Amniotic stem cell (primary cell): Measurements from ENCODE around the gene DNAJB8.

ENCODE experiments used
- DNase-seq: peaks from one replicate; lab custom pipeline; 2025; lab: John Stamatoyannopoulos, UW

Gene DNAJB8

GRCh38 chr3:128482666-128483656 is 16.3 kb upstream of the DNAJB8 start:
- DNase-seq: peak; percentile 96

- DNase-seq: no peak
These were observed 15.5 kb upstream of the DNAJB8 start for GRCh38 chr3:128482175-128482574.

DNA sequence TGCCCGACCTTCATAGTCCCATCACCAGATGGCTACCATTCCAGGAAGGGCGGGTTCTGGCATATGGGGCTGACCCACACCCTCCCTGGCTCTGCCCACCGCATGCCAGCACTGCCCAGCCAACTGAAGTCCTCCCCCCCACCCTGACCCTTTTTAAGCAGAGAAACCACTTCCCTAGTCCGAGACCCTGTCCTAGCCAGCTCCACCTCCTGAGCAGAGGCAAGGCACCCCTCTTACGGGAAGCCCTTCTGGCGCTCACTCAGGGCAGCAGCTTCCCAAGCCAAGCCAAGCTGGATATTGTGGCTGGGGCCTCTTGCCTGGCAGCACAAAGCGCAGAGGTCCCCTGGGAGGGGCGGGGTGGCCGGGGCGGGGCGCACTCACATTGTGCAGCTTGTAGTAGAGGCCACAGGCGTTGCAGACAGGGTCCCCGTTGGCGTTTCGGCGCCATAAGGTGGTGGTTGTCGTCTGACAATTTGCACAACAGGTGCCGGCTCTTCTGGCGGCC is 14.8 kb upstream of the DNAJB8 start:
- no peak for DNase-seq

- no peak for DNase-seq
These were observed 14.2 kb upstream of the DNAJB8 start for GRCh38 chr3:128480717-128481437.

DNA sequence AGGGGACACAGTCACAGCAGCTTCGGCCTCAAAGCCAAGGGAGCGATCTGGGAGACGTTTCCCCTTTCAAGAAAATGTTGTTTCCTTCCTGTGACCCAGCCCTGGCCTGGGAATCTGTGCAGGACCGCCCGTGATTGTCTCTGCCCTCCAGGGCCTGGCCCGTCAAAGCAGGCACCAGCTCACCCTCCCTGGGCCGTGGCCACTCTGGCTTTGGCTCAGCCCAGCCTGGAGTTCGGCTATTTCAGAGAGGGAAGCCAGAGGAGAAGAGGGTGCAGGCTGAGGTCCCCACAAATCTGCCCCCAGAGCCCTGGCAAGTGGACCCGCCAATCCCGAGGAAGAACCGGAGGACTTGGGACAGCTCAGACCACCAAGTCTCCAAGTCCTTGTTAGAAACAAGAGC is 13.6 kb upstream of the DNAJB8 start:
- DNase-seq: no peak

DNA sequence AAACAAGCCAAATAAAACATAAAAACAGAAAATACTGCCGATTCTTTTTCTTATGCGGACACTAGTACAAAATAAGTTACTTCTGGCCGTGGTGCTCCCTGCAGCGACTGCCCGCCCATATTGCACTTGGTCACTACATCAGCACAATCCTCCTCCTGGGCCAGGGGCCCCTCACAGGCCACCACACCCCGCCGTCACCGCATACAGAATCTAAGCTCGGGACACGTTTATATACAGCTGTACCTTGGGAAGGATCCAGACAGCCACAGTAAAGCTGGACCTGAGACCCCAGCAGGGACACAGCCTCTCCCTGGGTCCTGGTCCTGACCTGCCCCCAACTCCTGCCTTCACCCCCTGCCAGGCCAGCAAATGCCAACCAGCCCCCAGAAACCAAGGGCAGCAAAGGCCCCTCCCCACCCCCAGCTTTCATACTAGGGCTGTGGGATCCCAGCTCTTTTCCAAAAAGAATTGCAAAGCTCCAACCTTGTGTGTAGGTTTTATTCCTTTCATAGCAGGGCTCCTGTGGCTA is 12.9 kb upstream of the DNAJB8 start:
- no peak for DNase-seq

DNA sequence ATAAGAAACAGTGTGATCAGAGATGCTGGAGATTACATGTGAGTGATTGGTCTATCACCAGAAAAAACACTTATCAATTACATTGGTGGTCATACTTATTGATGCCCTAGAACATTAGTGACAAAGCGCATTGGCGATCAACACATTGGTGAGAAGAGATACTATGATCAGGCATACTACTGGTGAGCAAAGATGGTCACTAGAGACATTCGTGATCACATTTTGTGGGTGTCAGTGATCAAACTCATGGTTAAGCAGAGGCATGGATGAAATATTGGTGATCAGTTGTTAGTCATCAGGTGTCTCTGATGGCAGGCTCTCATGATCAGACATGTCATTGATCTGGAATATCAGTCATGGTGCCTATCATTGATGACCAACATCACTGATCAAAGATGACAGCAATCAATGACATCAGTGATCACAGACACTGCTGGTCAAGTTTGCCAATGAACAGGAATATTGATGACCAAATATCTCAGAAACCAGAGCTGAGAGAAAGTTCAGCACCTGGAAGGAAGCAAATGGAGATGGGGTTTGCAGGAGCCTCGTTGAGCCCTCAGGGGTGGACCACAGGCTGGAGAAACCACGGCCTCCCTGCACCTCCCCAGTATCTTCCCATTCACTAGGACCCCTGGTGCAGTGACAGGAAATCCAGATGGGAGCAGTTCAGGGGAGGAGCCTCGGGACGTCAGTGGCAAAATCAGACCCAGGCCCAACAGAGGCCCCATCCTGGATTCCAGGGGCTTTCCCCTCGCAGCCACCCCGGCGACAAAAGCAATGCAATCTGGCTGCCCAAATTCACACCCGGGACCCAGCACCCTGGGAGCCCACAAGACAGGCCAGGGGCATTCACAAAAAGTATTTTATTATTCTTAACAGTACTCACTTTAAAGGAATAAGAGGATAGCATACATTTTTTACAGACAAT is 12.2 kb upstream of the DNAJB8 start:
- no peak for DNase-seq

DNA sequence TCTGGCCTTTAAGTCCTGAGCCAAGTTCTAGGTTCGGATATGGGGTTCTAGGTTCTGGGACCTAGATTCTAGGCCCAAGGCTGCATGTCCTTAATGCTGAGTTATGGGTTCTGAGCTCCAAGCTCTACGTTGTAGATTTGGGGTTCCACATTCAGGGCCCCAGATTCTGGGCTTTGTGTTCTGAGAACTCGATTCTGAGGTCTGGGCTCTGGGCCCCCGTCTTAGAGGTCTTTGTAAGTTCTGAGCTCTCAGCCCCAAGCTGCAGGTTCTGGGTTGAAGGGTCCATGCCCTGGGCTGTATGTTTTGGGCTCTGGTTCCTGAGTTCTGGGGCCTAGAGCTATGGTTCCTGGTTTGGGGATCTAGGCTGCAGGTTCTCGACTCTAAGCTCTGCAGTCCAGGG is 10.0 kb upstream of the DNAJB8 start:
- DNase-seq: no peak

GRCh38 chr3:128475355-128475754 is 8.7 kb upstream of the DNAJB8 start:
- no peak for DNase-seq

DNA sequence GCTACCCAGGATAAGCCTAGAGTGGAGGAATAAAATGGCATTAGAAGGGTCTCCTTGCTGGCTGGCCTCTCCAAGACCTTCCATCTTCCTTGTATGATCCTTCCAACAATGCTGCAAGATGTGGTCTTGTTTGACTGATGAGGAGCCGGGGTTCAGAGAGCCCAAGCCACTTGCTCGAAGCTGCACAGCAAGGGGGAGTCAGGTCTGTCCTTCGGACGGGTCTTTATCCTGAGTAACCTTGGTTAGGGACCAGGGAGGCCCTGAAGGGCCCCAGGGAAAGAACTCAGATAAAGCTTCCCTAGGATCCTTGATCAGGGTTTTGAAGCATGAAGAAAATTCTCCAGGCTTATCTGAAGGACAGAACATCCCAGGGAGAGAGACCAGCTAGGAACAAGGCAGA is 7.0 kb upstream of the DNAJB8 start:
- DNase-seq: no peak

DNA sequence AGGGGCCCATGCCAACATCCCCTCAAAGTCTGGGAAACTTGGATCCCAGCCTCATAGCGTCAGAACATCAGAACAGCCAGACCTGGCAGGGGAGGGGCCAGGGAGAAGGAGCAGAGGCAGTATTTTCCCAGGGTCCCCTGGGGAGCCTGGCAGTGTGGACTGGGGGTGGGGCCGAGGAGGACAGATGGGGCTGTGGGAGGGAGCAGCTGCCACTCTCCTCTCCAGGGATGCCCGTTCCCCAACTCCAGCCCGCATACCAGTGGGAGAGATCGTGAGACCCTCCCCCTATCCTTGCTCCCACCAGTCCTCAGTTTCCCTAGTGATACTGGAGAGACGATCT is 6.5 kb upstream of the DNAJB8 start:
- no peak for DNase-seq

GRCh38 chr3:128472449-128473179 is 5.9 kb upstream of the DNAJB8 start:
- no peak for DNase-seq

DNA sequence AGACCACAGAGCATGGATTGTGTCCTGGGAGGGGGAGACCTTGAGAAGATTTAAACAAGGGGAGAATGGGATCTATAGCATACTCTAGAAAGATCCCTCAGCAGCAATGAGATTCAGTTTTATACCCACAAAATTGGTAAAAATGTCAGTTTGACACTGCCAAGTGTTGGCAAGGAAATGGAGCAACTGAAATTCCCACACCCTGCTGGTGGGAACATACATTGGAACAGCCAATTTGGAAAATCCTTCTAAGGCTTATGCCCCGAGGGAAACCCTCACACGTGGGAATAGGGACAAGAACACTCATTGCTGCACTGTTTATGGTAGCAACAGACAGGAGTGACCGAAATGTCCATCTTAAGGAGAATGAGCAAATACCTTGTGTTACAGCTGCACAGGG is 5.0 kb upstream of the DNAJB8 start:
- no peak for DNase-seq

DNA sequence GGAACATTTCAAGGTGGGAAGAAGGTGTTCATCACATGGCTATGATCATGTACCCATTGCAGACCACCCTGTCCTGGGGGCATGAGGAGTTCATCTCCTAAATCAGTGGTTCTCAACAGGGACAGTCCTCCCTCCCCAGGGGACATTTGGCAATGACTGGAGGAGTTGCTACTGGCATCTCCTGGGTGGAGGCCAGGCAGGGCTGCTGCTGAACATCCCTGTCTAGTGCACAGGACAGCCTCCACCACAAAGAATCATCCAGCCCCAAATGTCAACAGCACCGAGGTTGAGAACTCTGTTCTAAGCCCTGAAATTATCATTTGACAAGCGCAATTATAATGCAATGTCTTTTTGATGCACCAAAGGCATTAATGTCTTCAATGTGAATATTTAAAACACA is 4.4 kb upstream of the DNAJB8 start:
- DNase-seq: no peak

DNA sequence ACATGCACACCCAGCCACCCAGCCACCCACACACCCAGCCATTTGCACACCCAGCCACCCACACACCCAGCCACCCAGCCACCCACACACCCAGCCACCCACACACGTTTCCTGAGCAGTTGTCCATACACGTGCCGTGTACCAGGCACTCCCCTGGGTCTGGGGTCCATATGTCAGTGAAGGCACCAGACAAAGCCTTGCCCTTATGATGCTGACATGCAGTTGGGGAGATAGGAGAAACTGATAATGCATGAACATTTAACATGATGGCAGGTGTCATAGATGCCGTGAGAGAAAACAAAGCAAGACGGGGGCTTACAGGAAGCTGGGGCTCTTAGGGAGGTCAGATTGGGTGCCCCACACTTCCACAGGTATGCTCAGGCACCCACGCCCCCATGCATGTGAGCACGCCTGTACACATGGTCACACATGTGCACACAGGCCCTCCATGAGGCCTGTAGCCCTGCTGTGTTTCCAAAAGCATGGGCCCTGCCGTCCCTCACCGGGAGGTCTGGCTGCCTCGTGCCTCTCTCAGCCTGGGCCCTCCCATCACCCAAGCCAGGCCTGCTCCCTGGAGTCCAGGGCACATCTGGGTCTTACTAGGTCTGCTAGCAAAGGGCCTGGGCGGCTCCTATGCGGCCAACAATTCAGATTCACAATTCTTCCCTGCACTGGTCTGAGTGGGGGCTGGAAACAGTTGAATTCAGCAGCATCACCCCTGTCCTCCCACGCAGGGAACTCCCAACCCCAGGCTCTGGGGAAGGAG is 3.6 kb upstream of the DNAJB8 start:
- DNase-seq: no peak

DNA sequence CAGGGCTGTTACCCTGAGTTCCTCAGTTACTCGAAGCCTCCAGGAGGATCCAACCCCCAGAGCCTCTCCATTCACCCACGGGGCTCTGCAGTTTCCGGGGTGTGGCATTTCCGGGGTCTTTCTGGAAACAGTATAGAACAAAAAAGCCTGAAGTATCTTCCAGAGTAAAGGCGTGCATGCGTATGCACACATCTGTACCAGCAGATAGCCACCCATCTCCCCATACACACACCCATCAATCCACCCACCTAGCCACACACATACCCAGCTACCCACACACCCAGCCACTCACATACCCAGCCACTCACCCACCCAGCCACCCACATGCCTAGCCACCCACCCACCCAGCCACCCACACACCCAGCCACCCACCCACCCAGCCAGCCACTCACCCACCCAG is 2.9 kb upstream of the DNAJB8 start:
- DNase-seq: no peak

GRCh38 chr3:128468791-128469527 is 2.3 kb upstream of the DNAJB8 start:
- no peak for DNase-seq

DNA sequence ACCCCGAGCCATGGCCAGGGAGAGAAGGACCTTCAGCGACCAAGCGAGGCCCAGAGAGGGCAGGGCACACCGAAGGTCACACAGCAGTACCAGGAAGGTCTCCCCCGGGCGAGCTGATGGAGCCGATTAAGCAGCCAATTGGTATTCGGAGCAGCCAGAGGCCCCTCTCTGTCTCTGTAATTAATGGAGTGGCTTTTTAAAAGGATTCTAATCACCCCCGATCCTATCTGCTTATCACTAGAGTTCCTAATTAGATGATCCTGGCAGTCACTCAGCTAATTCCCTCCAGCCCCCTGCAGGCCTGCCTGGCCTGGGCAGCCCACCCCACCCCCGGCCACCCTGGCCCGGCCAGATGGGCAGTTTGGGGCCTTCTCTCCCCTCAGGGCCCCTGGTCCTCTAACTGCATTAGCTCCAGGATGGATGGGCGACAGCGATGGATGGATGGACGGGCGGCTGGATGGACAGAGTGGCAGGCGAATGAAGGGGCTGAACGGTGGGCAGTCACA is 1.6 kb upstream of the DNAJB8 start:
- DNase-seq: no peak

DNA sequence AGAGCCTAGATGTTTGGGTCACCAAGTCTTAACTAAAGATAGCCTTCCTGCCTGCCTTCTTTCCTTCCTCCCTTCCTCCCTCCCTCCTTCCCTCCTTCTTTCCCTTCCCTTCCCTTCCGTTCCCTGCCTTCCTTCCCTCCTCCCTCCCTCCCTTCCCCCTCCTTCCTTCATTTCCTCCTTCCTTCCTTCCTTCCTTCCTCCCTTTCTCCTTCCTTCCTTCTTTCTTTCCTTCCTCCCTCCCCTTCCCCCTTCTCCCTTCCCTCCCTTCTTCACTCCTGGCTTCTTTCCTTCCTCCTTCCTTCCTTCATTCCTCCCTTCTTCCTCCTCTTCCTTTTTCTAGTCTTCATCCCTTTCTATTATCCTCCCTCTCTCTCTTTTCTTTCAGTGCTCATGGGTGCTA is 2.0 kb downstream of the DNAJB8 start:
- DNase-seq: no peak
